H4 (cell line): ENCODE results near the gene ZNF296. TPM values are rescaled to one million over a fixed set of nuclear protein-coding genes. Genes with fewer than 3 reads are reported as not detected.

ENCODE experiments used
- DNase-seq: peaks from one replicate; pipeline ENCODE4 v3.0.0-alpha.2; 2015; ENCODE audit warnings: low spot score
- total RNA-seq: library from RNA; depleted of rRNA; stranded (reverse); fragments of >200 nt; shearing (Covaris generic); gene quantifications from 2 replicates; pipeline ENCODE4 v1.2.3, GENCODE V29; 2014; rRNA removed

Gene ZNF296
- total RNA-seq, 1 experiment from 2014 or later, result not detected

GRCh38 chr19:45023048-45023447 lies 53.2 kb downstream of the ZNF296 start:
- no peak for DNase-seq

DNA sequence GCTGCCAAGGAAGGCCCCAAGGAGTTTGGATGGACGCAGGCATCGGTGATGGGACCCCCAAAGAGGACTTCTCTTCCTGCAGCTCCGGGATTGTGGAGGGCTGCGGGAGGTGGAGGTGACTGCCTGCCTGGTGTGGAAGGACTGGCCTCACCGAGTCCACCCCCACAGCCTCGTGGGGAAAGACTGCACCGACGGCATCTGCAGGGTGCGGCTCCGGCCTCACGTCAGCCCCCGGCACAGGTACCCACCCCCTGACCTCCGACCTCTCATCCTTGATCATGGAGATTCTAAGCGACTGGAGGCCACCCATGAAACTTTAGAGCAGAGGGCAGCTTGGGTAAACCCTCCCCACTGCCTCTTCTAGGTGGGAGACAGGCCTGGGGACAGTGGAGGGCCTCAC lies 54.3 kb downstream of the ZNF296 start:
- no peak for DNase-seq

Other genes with a start within 250 kb of the ZNF296 start
- 42.0 and 43.3 TPM in 2 replicates for gene NECTIN2, start 230.2 kb downstream of the ZNF296 start, total RNA-seq
- gene TOMM40, start 185.2 kb downstream of the ZNF296 start, total RNA-seq, result 59.0 and 68.6 TPM in 2 replicates
- 0.33 and 0.75 TPM in 2 replicates for gene APOE, start 170.7 kb downstream of the ZNF296 start, total RNA-seq
- gene APOC1, start 161.9 kb downstream of the ZNF296 start, total RNA-seq, result not detected in 2 replicates
- not detected in 2 replicates for gene APOC4, start 134.2 kb downstream of the ZNF296 start, total RNA-seq
- not detected in 2 replicates for gene APOC2, start 130.4 kb downstream of the ZNF296 start, total RNA-seq
- 12.9 and 17.4 TPM in 2 replicates for gene CLPTM1, start 121.1 kb downstream of the ZNF296 start, total RNA-seq
- 0.78 and 0.81 TPM in 2 replicates for gene RELB, start 75.0 kb downstream of the ZNF296 start, total RNA-seq
- 17.6 and 20.4 TPM in 2 replicates for gene CLASRP, start 37.4 kb downstream of the ZNF296 start, total RNA-seq
- 23.5 and 27.5 TPM in 2 replicates for gene GEMIN7, start 2.8 kb upstream of the ZNF296 start, total RNA-seq
- 8.0 and 13.2 TPM in 2 replicates for gene PPP1R37, start 16.7 kb upstream of the ZNF296 start, total RNA-seq
- gene NKPD1, start 84.5 kb upstream of the ZNF296 start, total RNA-seq, result 0.19 TPM in 1 of 2 replicates, not detected in the other
- gene TRAPPC6A, start 101.8 kb upstream of the ZNF296 start, total RNA-seq, result 8.9 and 14.5 TPM in 2 replicates
- 2.1 and 5.3 TPM in 2 replicates for gene BLOC1S3, start 102.3 kb upstream of the ZNF296 start, total RNA-seq
- gene EXOC3L2, start 168.9 kb upstream of the ZNF296 start, total RNA-seq, result not detected in 2 replicates
- gene MARK4, start 174.8 kb upstream of the ZNF296 start, total RNA-seq, result 3.7 and 5.0 TPM in 2 replicates
- gene CKM, start 246.4 kb upstream of the ZNF296 start, total RNA-seq, result not detected in 2 replicates